Lung (tissue), 12 donors: Measurements from ENCODE around the gene ABCF3. TPM values are rescaled to one million over a fixed set of nuclear protein-coding genes. Genes with fewer than 3 reads are reported as not detected.

Experiments used
- ATAC-seq: fragments of 200-7000 bp; cut with Tn5 transposase; one replicate; pipeline ENCODE4 v1.9.1; 2020; ENCODE audit warnings: moderate number of reproducible peaks; ENCODE audit not compliant: insufficient read depth, low FRiP score
- DNase-seq, 3 donors: peaks; one replicate each; pipeline ENCODE4 v3.0.0-alpha.2; 2013 to 2017
- H3K27ac ChIP-seq, 2 donors: one replicate each; pipeline ENCODE4 v1.5.1; 2013; ENCODE audit warnings: mild to moderate bottlenecking in 2 of 2, moderate library complexity in 2 of 2, control low read depth in 1 of 2, inconsistent platforms in 1 of 2, low read depth in 1 of 2, low read length in 1 of 2
- H3K27me3 ChIP-seq, 3 donors: one replicate each; pipeline ENCODE4 v1.5.1; 2013; ENCODE audit warnings: low read length in 2 of 3; ENCODE audit not compliant: control insufficient read depth in 3 of 3, insufficient read depth in 3 of 3
- H3K36me3 ChIP-seq, 4 donors: one replicate each; pipeline ENCODE4 v1.5.1; 2013; ENCODE audit warnings: low read length in 4 of 4, mild to moderate bottlenecking in 1 of 4, moderate library complexity in 1 of 4; ENCODE audit not compliant: control insufficient read depth in 4 of 4, insufficient read depth in 4 of 4
- H3K4me1 ChIP-seq, 5 donors: one replicate each; pipeline ENCODE4 v1.5.1; 2013; ENCODE audit warnings: low read length in 5 of 5, mild to moderate bottlenecking in 2 of 5, moderate library complexity in 1 of 5; ENCODE audit not compliant: control insufficient read depth in 5 of 5, insufficient read depth in 5 of 5
- H3K4me3 ChIP-seq: one replicate; pipeline ENCODE4 v1.5.1; 2013; ENCODE audit warnings: mild to moderate bottlenecking, control low read depth, moderate library complexity
- H3K9ac ChIP-seq, 2 donors: one replicate each; pipeline ENCODE4 v1.5.1; 2013; ENCODE audit warnings: low read length in 2 of 2, control low read depth in 1 of 2; ENCODE audit not compliant: insufficient read depth in 1 of 2
- H3K9me3 ChIP-seq, 4 donors: one replicate each; pipeline ENCODE4 v1.5.1; 2013; ENCODE audit warnings: low read length in 3 of 4, mild to moderate bottlenecking in 1 of 4, moderate library complexity in 1 of 4; ENCODE audit not compliant: control insufficient read depth in 4 of 4, insufficient read depth in 3 of 4
- WGBS, 2 donors: extraction: QIAGEN DNeasy Blood & Tissue Kit; methylation state at CpG; one replicate each; pipeline ENCODE4 v1.1.7; 2013; 5-methylcytosine and 5-hydroxymethylcytosine counted together
- polyA plus RNA-seq, 2 donors: library from polyadenylated mRNA; stranded (reverse); fragments of 200-250 nt; gene quantifications; one replicate each; pipeline ENCODE4 v1.2.1, GENCODE V29; 2013
- total RNA-seq, 2 donors: library from RNA; depleted of rRNA in 1 of 2; stranded (reverse); fragments of >200 nt in 1 of 2; gene quantifications; one replicate each; pipeline ENCODE4 v1.2.1, GENCODE V29; 2014 to 2021
- TF ChIP-seq, protein P1 (sequence below): IDR thresholded peaks from 2 replicates; pipeline ENCODE4 v1.5.1; 2012; ENCODE audit warnings: mild to moderate bottlenecking; ENCODE audit errors: control extremely low read depth, extremely low read depth
- donor health status: control.
- donor health status: control.
- donor health status: Bipolar disorder and iron deficiency.
- donor health status: healthy.
- donor health status: DM: yes; HTN: yes; CAD: no.

ABCF3 gene
- total and polyA plus RNA-seq, 4 donors = 44.7 to 81.8 (median 49.5) TPM

DNA sequence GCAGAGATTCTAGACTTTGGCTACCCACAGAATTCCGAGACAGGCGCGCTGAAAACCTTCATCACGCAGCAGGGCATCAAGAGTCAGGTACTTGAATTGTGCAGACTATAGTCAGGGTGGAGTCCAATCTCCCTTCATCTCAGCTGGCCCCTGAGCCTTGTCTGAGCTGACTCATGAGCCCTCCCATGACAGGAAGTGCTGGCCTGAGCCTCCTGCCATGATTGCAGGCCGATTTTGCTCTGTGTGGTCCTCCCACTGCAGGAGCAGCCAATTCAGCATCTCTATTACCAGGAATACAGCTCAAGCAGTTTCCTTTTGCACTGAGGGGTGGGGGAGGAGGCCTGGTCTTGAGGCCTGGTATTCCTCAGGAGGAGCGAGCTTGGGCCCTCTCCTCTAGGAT lies 5.8 kb upstream of the ABCF3 start:
- Histone ChIP-seq H3K4me3 (no peak overlapping the region), H3K27me3 (no peaks in the 10 kb centered on the region), H3K4me1 (peaks cover 0 to 28% (median 12%) of the 10 kb centered on the region in 5 donors), H3K36me3 (peaks cover 19 to 74% (median 65%) of the 10 kb centered on the region in 4 donors), H3K27ac (no peak overlapping the region), H3K9me3 (no peaks in the 10 kb centered on the region), H3K9ac (no peak overlapping the region)
- 90 to 93% methylated on average over 6 of the region's 6 CpGs for WGBS, 2 donors
- peak; percentile 35 for ATAC-seq
- DNase-seq = no peak
- TF ChIP-seq, protein P1, sequence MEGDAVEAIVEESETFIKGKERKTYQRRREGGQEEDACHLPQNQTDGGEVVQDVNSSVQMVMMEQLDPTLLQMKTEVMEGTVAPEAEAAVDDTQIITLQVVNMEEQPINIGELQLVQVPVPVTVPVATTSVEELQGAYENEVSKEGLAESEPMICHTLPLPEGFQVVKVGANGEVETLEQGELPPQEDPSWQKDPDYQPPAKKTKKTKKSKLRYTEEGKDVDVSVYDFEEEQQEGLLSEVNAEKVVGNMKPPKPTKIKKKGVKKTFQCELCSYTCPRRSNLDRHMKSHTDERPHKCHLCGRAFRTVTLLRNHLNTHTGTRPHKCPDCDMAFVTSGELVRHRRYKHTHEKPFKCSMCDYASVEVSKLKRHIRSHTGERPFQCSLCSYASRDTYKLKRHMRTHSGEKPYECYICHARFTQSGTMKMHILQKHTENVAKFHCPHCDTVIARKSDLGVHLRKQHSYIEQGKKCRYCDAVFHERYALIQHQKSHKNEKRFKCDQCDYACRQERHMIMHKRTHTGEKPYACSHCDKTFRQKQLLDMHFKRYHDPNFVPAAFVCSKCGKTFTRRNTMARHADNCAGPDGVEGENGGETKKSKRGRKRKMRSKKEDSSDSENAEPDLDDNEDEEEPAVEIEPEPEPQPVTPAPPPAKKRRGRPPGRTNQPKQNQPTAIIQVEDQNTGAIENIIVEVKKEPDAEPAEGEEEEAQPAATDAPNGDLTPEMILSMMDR = no peak

DNA sequence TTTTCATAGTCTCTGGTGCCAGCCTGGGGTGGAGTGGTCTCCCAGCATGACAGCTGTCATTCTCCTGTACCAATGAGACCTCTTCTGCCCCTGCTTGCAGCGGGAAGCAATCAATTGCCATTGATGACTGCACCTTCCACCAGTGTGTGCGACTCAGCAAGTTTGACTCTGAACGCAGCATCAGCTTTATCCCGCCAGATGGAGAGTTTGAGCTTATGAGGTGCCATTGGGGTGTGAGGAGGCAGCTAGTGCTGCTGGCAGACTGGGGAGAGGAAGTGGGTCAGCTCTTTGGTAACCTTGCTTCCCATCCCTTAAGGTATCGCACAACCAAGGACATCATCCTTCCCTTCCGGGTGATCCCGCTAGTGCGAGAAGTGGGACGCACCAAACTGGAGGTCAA lies 4.4 kb upstream of the ABCF3 start:
- WGBS, 2 donors = 91 to 95% methylated on average over 9 of the region's 9 CpGs
- Histone ChIP-seq H3K27me3 (no peaks in the 10 kb centered on the region), H3K4me1 (peaks cover 0 to 19% (median 14%) of the 10 kb centered on the region in 5 donors), H3K4me3 (no peak overlapping the region), H3K36me3 (peaks cover 19 to 78% (median 65%) of the 10 kb centered on the region in 4 donors), H3K27ac (no peak overlapping the region), H3K9ac (no peak overlapping the region), H3K9me3 (no peaks in the 10 kb centered on the region)
- DNase-seq = no peak
- TF ChIP-seq, protein P1 = no peak
- ATAC-seq = no peak

DNA sequence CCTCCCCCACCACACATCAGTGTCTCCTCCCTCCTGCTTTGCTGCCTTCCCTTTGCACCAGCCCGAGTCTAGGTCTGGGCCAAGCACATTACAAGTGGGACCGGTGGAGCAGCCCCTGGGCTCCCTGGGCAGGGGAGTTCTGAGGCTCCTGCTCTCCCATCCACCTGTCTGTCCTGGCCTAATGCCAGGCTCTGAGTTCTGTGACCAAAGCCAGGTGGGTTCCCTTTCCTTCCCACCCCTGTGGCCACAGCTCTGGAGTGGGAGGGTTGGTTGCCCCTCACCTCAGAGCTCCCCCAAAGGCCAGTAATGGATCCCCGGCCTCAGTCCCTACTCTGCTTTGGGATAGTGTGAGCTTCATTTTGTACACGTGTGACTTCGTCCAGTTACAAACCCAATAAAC lies 2.3 kb upstream of the ABCF3 start:
- ATAC-seq = no peak
- WGBS, 2 donors = 87 to 93% methylated on average over 5 of the region's 5 CpGs
- peaks cover 19 to 61% (median 59%) of the 10 kb centered on the region in 4 donors for H3K36me3 ChIP-seq

More for the DNA sequence above, 2.3 kb upstream of the ABCF3 start:
- H3K27me3 ChIP-seq = no peaks in the 10 kb centered on the region
- TF ChIP-seq, protein P1 = no peak
- peaks cover 0 to 17% (median 6%) of the 10 kb centered on the region in 5 donors for H3K4me1 ChIP-seq
- no peak for DNase-seq
- H3K4me3 ChIP-seq = no peak overlapping the region
- no peaks in the 10 kb centered on the region for H3K9me3 ChIP-seq
- no peak overlapping the region for H3K27ac ChIP-seq
- no peak overlapping the region for H3K9ac ChIP-seq
